ENCODE results near the gene TKT.

Gene TKT

GRCh38 chr3:53182764-53183355 lies 73.0 kb downstream of the TKT start:
- in situ Hi-C loops (cut with MboI; ENCODE audit: low sequenced_read_pairs) = loop anchor here (10.0 kb wide), 1 partner anchor 48 kb away; the partner anchor contains the start of gene RFT1

GRCh38 chr3:53181528-53181927 lies 74.3 kb downstream of the TKT start:
- in situ Hi-C loops (cut with MboI; ENCODE audit: low sequenced_read_pairs) = loop anchor here (10.0 kb wide), 1 partner anchor 47 kb away; the partner anchor contains the start of gene RFT1

- in situ Hi-C loops (cut with MboI; ENCODE audit: low sequenced_read_pairs) = loop anchor here (10.0 kb wide), 1 partner anchor 46 kb away; the partner anchor contains the start of gene RFT1
Measured at GRCh38 chr3:53181024-53181371, 74.8 kb downstream of the TKT start.

DNA sequence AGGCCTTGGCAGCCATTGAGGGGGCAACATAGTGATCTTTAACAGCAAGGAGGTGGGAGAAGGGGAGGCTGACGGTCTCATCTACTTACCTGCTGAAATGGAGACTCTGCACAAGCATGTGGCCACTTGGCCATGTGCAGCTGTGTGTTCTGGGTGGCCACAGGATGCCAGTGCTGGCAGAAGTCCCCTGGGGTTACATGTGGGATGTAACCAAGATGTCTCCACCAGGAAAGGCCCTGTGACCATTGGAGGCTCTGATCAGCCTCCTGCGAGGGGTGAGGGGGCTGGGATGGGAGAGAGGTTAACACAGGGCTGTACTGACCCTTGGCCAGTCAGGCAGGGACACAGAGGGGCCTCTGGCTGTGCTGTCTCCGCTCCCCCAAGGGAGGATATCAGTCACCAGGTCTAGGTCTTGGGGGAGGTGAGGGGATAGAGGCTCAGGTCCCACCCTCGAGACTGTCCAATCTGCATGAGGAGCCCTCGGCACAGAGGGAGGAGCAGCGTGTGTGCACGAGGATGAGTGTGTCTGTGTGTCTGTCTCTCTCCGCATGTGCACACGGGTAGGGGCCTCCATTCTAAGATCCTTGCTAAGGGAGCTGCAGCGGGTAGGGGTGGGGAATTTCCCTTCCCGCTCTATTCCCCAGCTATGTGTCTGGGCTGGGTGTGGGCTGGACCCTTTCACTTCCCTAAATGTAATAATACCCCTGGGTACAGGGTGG lies 75.4 kb downstream of the TKT start:
- in situ Hi-C loops (cut with MboI; ENCODE audit: low sequenced_read_pairs) = loop anchor here (10.0 kb wide), 1 partner anchor 46 kb away; the partner anchor contains the start of gene RFT1

DNA sequence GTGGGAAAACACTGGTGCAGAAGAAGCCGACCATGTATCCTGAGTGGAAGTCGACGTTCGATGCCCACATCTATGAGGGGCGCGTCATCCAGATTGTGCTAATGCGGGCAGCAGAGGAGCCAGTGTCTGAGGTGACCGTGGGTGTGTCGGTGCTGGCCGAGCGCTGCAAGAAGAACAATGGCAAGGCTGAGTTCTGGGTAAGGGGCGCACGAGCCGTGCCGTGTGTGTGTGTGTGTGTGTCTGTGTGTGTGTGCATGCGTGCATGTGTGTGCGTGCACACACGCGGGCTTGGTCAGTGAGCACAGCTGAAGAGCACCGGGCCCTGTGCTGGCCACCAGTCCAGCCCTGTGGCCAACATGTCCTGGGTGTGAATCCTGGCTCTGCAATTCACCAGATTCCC lies 76.2 kb downstream of the TKT start:
- in situ Hi-C loops (cut with MboI; ENCODE audit: low sequenced_read_pairs) = no loop called here

GRCh38 chr3:53178246-53178645 lies 77.6 kb downstream of the TKT start:
- in situ Hi-C loops (cut with MboI; ENCODE audit: low sequenced_read_pairs) = no loop called here

DNA sequence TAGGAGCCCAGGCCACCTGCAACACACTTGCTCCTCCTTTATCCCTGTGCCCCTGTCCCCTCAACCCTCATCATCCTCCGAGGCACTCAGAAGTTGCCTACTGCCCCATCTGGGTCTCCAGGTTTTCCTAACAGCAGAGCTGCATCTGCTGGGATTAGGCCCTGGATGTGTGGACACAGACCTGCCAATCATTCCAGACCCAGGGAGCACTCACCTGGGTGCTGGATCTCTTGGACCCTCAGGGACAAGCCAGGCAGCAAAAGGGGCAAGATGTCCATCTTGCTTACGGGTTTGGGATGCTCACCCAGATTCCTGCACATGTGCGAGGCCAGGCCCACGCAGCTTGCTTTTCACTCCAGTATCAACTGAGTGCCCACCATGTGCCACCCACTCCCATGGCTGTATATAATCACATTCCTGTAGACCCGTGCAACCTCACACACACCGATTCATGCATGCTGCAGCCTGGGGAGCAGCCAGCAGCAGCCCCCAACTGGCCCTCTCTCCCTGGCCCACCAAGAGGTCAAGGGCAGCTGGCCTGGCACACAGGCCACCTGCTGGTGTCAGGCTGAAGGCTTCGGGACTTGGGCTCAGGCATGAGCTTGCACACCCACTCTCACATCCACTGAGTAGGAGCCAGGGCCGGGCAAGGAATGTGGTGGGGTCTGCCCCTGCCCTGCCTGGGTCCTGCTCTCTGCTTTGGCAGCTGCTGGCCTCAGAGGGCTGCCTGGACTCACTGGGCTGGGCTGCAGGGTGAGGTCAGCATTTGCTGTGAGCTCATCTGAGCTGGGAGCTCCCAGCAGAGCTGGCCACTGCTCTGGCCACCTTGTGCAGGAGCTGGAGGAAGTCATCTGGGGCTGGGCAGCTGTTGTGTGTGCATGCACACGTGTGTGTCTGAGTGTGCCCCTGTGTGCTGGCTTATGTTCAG lies 79.9 kb downstream of the TKT start:
- in situ Hi-C loops (cut with MboI; ENCODE audit: low sequenced_read_pairs) = no loop called here

All from HL-60/S4 treated with retinoic acid at 250 ng/mL for 4 days and 3 days (cell line).